B cell (primary cell): ENCODE data around the gene MYCBPAP. TPM values are rescaled to one million over a fixed set of nuclear protein-coding genes. Genes with fewer than 3 reads are reported as not detected.

Experiments used
- ATAC-seq: fragments of 200-7000 bp; cut with Tn5 transposase; one replicate; pipeline ENCODE4 v1.10.0; 2021; ENCODE audit warnings: low read depth, mild to moderate bottlenecking, moderate number of reproducible peaks, moderate library complexity
- CTCF ChIA-PET: fragments of 350-600 bp; sonication (Branson Sonifier 250); formaldehyde crosslinking; loops from one replicate; lab custom pipeline; 2021; ENCODE audit warnings: antibody characterized with exemption, inconsistent platforms; lab: Charles Lee
- POLR2A ChIA-PET: fragments of 350-600 bp; sonication (Branson Sonifier 250); formaldehyde crosslinking; loops from one replicate; lab custom pipeline; 2021; ENCODE audit warnings: antibody characterized with exemption; lab: Charles Lee
- DNase-seq: peaks from one replicate; pipeline ENCODE4 v3.0.0; 2013
- H2AFZ ChIP-seq: 2 replicates; pipeline ENCODE4 v1.6.1; 2012; ENCODE audit warnings: mild to moderate bottlenecking, low read depth, low read length; ENCODE audit not compliant: insufficient read depth, poor library complexity, severe bottlenecking
- H3K27ac ChIP-seq, 2 donors: 1 replicate in 1 of 2; 2 replicates in 1 of 2; pipeline ENCODE4 v1.5.1; 2012 to 2013; ENCODE audit warnings: low read length in 2 of 2, mild to moderate bottlenecking in 2 of 2, moderate library complexity in 1 of 2
- H3K27me3 ChIP-seq, 4 experiments: fragments of 200-600 bp in 1 of 4; sonication (generic) in 1 of 4; replicated peaks in 1 of 4; 1 replicate in 2 of 4; 2 replicates in 2 of 4; pipeline versions ENCODE4 v1.6.1 to v1.7.0; 2013 to 2016; ENCODE audit warnings: low read length in 3 of 4, mild to moderate bottlenecking in 2 of 4, mixed read lengths in 1 of 4, moderate library complexity in 1 of 4; ENCODE audit not compliant: insufficient read depth in 4 of 4, control insufficient read depth in 3 of 4; ENCODE audit errors: control extremely low read depth in 1 of 4
- H3K36me3 ChIP-seq, 2 experiments: replicated peaks in 1 of 2; 1 replicate in 1 of 2; 2 replicates in 1 of 2; pipeline versions ENCODE4 v1.6.1 to v1.7.1; 2013; ENCODE audit warnings: low read length in 1 of 2; ENCODE audit not compliant: insufficient read depth in 2 of 2, control insufficient read depth in 1 of 2; ENCODE audit errors: control extremely low read depth in 1 of 2, extremely low read depth in 1 of 2
- H3K4me1 ChIP-seq, 2 donors: fragments of 200-600 bp in 1 of 2; sonication (generic) in 1 of 2; 1 replicate in 1 of 2; 2 replicates in 1 of 2; pipeline versions ENCODE4 v1.5.1 to v1.6.1; 2013 to 2017; ENCODE audit warnings: low read length in 2 of 2; ENCODE audit not compliant: control insufficient read depth in 2 of 2, insufficient read depth in 2 of 2
- H3K4me2 ChIP-seq: replicated peaks from 2 replicates; pipeline ENCODE3; 2012; ENCODE audit warnings: mild to moderate bottlenecking, low read depth, low read length; ENCODE audit not compliant: poor library complexity, severe bottlenecking
- H3K4me3 ChIP-seq, 5 experiments: fragments of 200-600 bp in 1 of 5; sonication (generic) in 1 of 5; 1 replicate in 3 of 5; 2 replicates in 2 of 5; pipeline versions ENCODE4 v1.5.1 to v1.7.0; 2011 to 2016; ENCODE audit warnings: low read length in 4 of 5, mild to moderate bottlenecking in 4 of 5, low read depth in 2 of 5, control low read depth in 1 of 5, moderate library complexity in 1 of 5; ENCODE audit not compliant: insufficient read depth in 1 of 5; ENCODE audit errors: control extremely low read depth in 1 of 5, extremely low read depth in 1 of 5
- H3K79me2 ChIP-seq: fragments of 200-600 bp; sonication (generic); one replicate; pipeline ENCODE4 v1.6.0; 2016; ENCODE audit warnings: low read length; ENCODE audit not compliant: control insufficient read depth, insufficient read depth
- H3K9ac ChIP-seq: fragments of 200-600 bp; sonication (generic); 2 replicates; pipeline ENCODE4 v1.6.1; 2017; ENCODE audit warnings: mild to moderate bottlenecking, low read length, moderate library complexity
- H3K9me3 ChIP-seq, 3 donors: one replicate each; pipeline versions ENCODE4 v1.6.1 to v1.7.1; 2013; ENCODE audit warnings: low read length in 2 of 3; ENCODE audit not compliant: control insufficient read depth in 2 of 3, insufficient read depth in 1 of 3; ENCODE audit errors: control extremely low read depth in 1 of 3
- H4K20me1 ChIP-seq: 2 replicates; pipeline ENCODE4 v1.6.0; 2012; ENCODE audit warnings: mild to moderate bottlenecking, low read length; ENCODE audit not compliant: insufficient read depth, control insufficient read depth, poor library complexity, severe bottlenecking
- H3K27ac Mint-ChIP-seq: one replicate; pipeline ENCODE4 v1.8.0; 2021; ENCODE audit warnings: mixed read lengths
- H3K27me3 Mint-ChIP-seq: one replicate; pipeline ENCODE4 v1.8.0; 2021; ENCODE audit warnings: mixed read lengths
- H3K4me1 Mint-ChIP-seq: one replicate; pipeline ENCODE4 v1.8.0; 2021; ENCODE audit warnings: mixed read lengths
- H3K4me3 Mint-ChIP-seq: one replicate; pipeline ENCODE4 v1.8.0; 2021; ENCODE audit warnings: mixed read lengths
- H3K9me3 Mint-ChIP-seq: one replicate; pipeline ENCODE4 v1.8.0; 2022; ENCODE audit warnings: mixed read lengths; ENCODE audit not compliant: insufficient read depth
- CTCF ChIP-seq: fragments of 200-600 bp; IDR thresholded peaks from one replicate; pipeline ENCODE4 v1.8.0; 2022; ENCODE audit warnings: antibody characterized with exemption, mild to moderate bottlenecking
- EZH2 ChIP-seq: IDR thresholded peaks from 2 replicates; pipeline ENCODE4 v1.6.1; 2012; ENCODE audit warnings: borderline replicate concordance, low read depth, mild to moderate bottlenecking, moderate library complexity, low read length; ENCODE audit not compliant: insufficient read depth, poor library complexity, severe bottlenecking
- WGBS: methylation state at CpG from one replicate; pipeline ENCODE4 v1.1.5; 2013; ENCODE audit warnings: missing lambda C conversion rate; ENCODE audit not compliant: insufficient coverage; 5-methylcytosine and 5-hydroxymethylcytosine counted together
- intact Hi-C: fragments of 100-400 bp; cut with micrococcal nuclease; formaldehyde crosslinking; loops from one replicate; pipeline ENCODE4 v1.10.0; 2022
- polyA plus RNA-seq: library from polyadenylated mRNA; depleted of rRNA; stranded (reverse); fragments of >200 nt; gene quantifications from 2 replicates; pipeline ENCODE4 v1.2.3, GENCODE V29; 2012
- total RNA-seq, 2 donors: library from RNA; stranded (reverse); fragments of 120-200 nt in 1 of 2; gene quantifications; 1 replicate in 1 of 2; 2 replicates in 1 of 2; pipeline versions ENCODE4 v1.2.3 to v1.2.4, GENCODE V29; 2013 to 2022

MYCBPAP gene
- total and polyA plus RNA-seq, 2 donors (not counting 1 experiment from before 2014, with no cell fraction given) = 1.9 to 5.1 TPM

- POLR2A ChIA-PET = no interaction called here
- Histone ChIP-seq H3K27ac (no peak overlapping the region), H3K36me3 (peaks cover 0 to 2% of the 10 kb centered on the region in 2 experiments), H4K20me1 (no peaks in the 10 kb centered on the region), H3K4me2 (no peak overlapping the region), H3K9me3 (peaks cover 0 to 6% (median 0%) of the 10 kb centered on the region in 3 donors), H3K27me3 (peaks cover 0 to 21% (median 5%) of the 10 kb centered on the region in 4 experiments), H3K4me1 (peaks cover 13 to 19% of the 10 kb centered on the region in 2 donors), H3K9ac (no peak overlapping the region), H3K4me3 (no peak overlapping the region), H2AFZ (no peak overlapping the region), H3K79me2 (no peaks in the 10 kb centered on the region)
- ATAC-seq (no peak), DNase-seq (no peak)
- peaks cover 11% of the 10 kb centered on the region for H3K4me1 Mint-ChIP-seq
- CTCF ChIA-PET = interaction anchor here (1.6 to 2.9 kb wide), 2 partner anchors 76 to 83 kb away, joined by 3 to 6 read pairs; partner anchors contain the start of gene LRRC59
- no peak overlapping the region for H3K27ac Mint-ChIP-seq
- 94% methylated on average over 7 of the region's 11 CpGs for whole genome bisulfite sequencing
- intact Hi-C loops = no loop called here
- H3K9me3 Mint-ChIP-seq = no peaks in the 10 kb centered on the region
- TF ChIP-seq EZH2 (no peak), CTCF (no peak)
- no peak overlapping the region for H3K4me3 Mint-ChIP-seq
- peaks cover 3% of the 10 kb centered on the region for H3K27me3 Mint-ChIP-seq
Measured at GRCh38 chr17:50473901-50474300, 34.3 kb upstream of the MYCBPAP start.

- Mint-ChIP-seq H3K4me3 (no peak overlapping the region), H3K9me3 (no peaks in the 10 kb centered on the region), H3K4me1 (peaks cover 13% of the 10 kb centered on the region), H3K27me3 (peaks cover 3% of the 10 kb centered on the region), H3K27ac (no peak overlapping the region)
- Histone ChIP-seq H4K20me1 (no peaks in the 10 kb centered on the region), H3K9me3 (peaks cover 0 to 2% (median 0%) of the 10 kb centered on the region in 3 donors), H3K79me2 (no peaks in the 10 kb centered on the region), H3K27me3 (peaks cover 0 to 15% (median 2%) of the 10 kb centered on the region in 4 experiments), H3K9ac (no peak overlapping the region), H2AFZ (no peak overlapping the region), H3K4me3 (no peak overlapping the region), H3K4me1 (peaks cover 7 to 18% of the 10 kb centered on the region in 2 donors), H3K27ac (no peak overlapping the region), H3K36me3 (peaks cover 0 to 2% of the 10 kb centered on the region in 2 experiments), H3K4me2 (no peak overlapping the region)
- no peak for DNase-seq
- no peak for TF ChIP-seq CTCF
- TF ChIP-seq EZH2 = no peak
- ChIA-PET POLR2A (no interaction called here), CTCF (interaction anchor here (1.5 to 2.9 kb wide), 3 partner anchors 77 to 112 kb away, joined by 3 to 6 read pairs (median 3); partner anchors contain the start of gene LRRC59)
- WGBS = 93% methylated on average over 3 of the region's 6 CpGs
- ATAC-seq = no peak
- intact Hi-C loops = no loop called here
Measured at GRCh38 chr17:50474523-50474922, 33.7 kb upstream of the MYCBPAP start.
